Loucy (cell line): ENCODE measurements around the gene NKAP.
"Not testable (repeated sequence)": the region's sequence is repeated elsewhere in the genome, so short reads cannot be mapped to it uniquely, and the experiment has no call there.

ENCODE experiments used
- H2AFZ ChIP-seq: fragments of 200-600 bp; sonication (generic); 2 replicates; pipeline ENCODE4 v1.6.0; 2016; ENCODE audit warnings: antibody characterized with exemption, mild to moderate bottlenecking, low read length, moderate library complexity
- H3F3A ChIP-seq: fragments of 200-600 bp; 2 replicates; pipeline ENCODE4 v1.6.0; 2016; ENCODE audit warnings: antibody characterized with exemption, low read depth, mild to moderate bottlenecking
- H3K27me3 ChIP-seq: fragments of 200-600 bp; sonication (generic); 2 replicates; pipeline ENCODE4 v1.6.1; 2014; ENCODE audit warnings: low read length, mild to moderate bottlenecking; ENCODE audit not compliant: insufficient read depth, poor library complexity, severe bottlenecking
- H3K36me3 ChIP-seq: fragments of 200-600 bp; sonication (generic); 2 replicates; pipeline ENCODE4 v1.6.1; 2016; ENCODE audit warnings: low read length; ENCODE audit not compliant: insufficient read depth
- H3K4me1 ChIP-seq: fragments of 200-600 bp; sonication (generic); 2 replicates; pipeline ENCODE4 v1.5.1; 2014; ENCODE audit warnings: low read length, mild to moderate bottlenecking; ENCODE audit not compliant: insufficient read depth, poor library complexity, severe bottlenecking
- H3K4me2 ChIP-seq: fragments of 200-600 bp; sonication (generic); 2 replicates; pipeline ENCODE4 v1.6.0; 2014; ENCODE audit warnings: antibody characterized with exemption, low read length, low read depth, mild to moderate bottlenecking; ENCODE audit not compliant: poor library complexity, severe bottlenecking
- H3K4me3 ChIP-seq: fragments of 200-600 bp; sonication (generic); 2 replicates; pipeline ENCODE4 v1.5.1; 2014; ENCODE audit warnings: low read length, mild to moderate bottlenecking, mixed read lengths; ENCODE audit not compliant: poor library complexity, severe bottlenecking
- H3K79me2 ChIP-seq: fragments of 200-600 bp; sonication (generic); 2 replicates; pipeline ENCODE4 v1.6.1; 2014; ENCODE audit warnings: low read length; ENCODE audit not compliant: insufficient read depth
- H3K9ac ChIP-seq: fragments of 200-600 bp; sonication (generic); 2 replicates; pipeline ENCODE4 v1.6.0; 2014; ENCODE audit warnings: mild to moderate bottlenecking, low read depth, low read length, moderate library complexity; ENCODE audit not compliant: poor library complexity, severe bottlenecking
- H3K9me2 ChIP-seq: fragments of 200-600 bp; sonication (generic); replicated peaks from 2 replicates; pipeline ENCODE4 v1.6.1; 2016; ENCODE audit warnings: low read depth, low read length, mixed read lengths
- H3K9me3 ChIP-seq: fragments of 200-600 bp; sonication (generic); 2 replicates; pipeline ENCODE4 v1.6.1; 2014; ENCODE audit warnings: mild to moderate bottlenecking, antibody characterized with exemption, low read length, low read depth; ENCODE audit not compliant: insufficient read depth
- H4K20me1 ChIP-seq: fragments of 200-600 bp; sonication (generic); 2 replicates; pipeline ENCODE4 v1.6.0; 2014; ENCODE audit warnings: antibody characterized with exemption, low read length, mild to moderate bottlenecking; ENCODE audit not compliant: insufficient read depth, poor library complexity, severe bottlenecking
- CTCF ChIP-seq: fragments of 200-600 bp; sonication (generic); conservative IDR thresholded peaks from 2 replicates; pipeline ENCODE4 v1.5.1; 2014; ENCODE audit warnings: mild to moderate bottlenecking, antibody characterized with exemption, low read length
- EZH2phosphoT487 ChIP-seq: fragments of 200-600 bp; IDR thresholded peaks from 2 replicates; pipeline ENCODE4 v1.6.1; 2018; ENCODE audit warnings: antibody characterized with exemption, mild to moderate bottlenecking, moderate library complexity, borderline replicate concordance

Gene NKAP

GRCh38 chrX:119983494-119983893 is 39.9 kb upstream of the NKAP start:
- no peaks in the 10 kb centered on the region for H3F3A ChIP-seq
- no peak for TF ChIP-seq CTCF
- no peak for TF ChIP-seq EZH2phosphoT487
- H3K79me2 ChIP-seq: no peaks in the 10 kb centered on the region
- no peaks in the 10 kb centered on the region for H3K27me3 ChIP-seq
- H2AFZ ChIP-seq: no peak overlapping the region
- no peak overlapping the region for H3K4me3 ChIP-seq
- H3K9ac ChIP-seq: no peak overlapping the region
- H3K9me3 ChIP-seq: no peaks in the 10 kb centered on the region
- H3K9me2 ChIP-seq: no peaks in the 10 kb centered on the region
- no peak overlapping the region for H3K4me2 ChIP-seq
- no peaks in the 10 kb centered on the region for H3K4me1 ChIP-seq
- no peaks in the 10 kb centered on the region for H4K20me1 ChIP-seq
- no peaks in the 10 kb centered on the region for H3K36me3 ChIP-seq

GRCh38 chrX:119982145-119982544 is 38.6 kb upstream of the NKAP start:
- Histone ChIP-seq H3K9me2 (no peaks in the 10 kb centered on the region), H3K36me3 (no peaks in the 10 kb centered on the region), H4K20me1 (no peaks in the 10 kb centered on the region), H3K79me2 (no peaks in the 10 kb centered on the region), H3K9me3 (no peaks in the 10 kb centered on the region), H3F3A (no peaks in the 10 kb centered on the region), H3K4me1 (no peaks in the 10 kb centered on the region), H3K9ac (no peak overlapping the region), H3K27me3 (no peaks in the 10 kb centered on the region), H2AFZ (no peak overlapping the region), H3K4me2 (no peak overlapping the region), H3K4me3 (no peak overlapping the region)
- no peak for TF ChIP-seq EZH2phosphoT487
- no peak for TF ChIP-seq CTCF

- Histone ChIP-seq H3K9me3 (no peaks in the 10 kb centered on the region), H3K9ac (no peak overlapping the region), H3K79me2 (no peaks in the 10 kb centered on the region), H3K4me1 (no peaks in the 10 kb centered on the region), H4K20me1 (no peaks in the 10 kb centered on the region), H3K9me2 (no peaks in the 10 kb centered on the region), H2AFZ (no peak overlapping the region), H3K4me3 (no peak overlapping the region), H3K27me3 (no peaks in the 10 kb centered on the region), H3K4me2 (no peak overlapping the region), H3K36me3 (no peaks in the 10 kb centered on the region), H3F3A (no peaks in the 10 kb centered on the region)
- TF ChIP-seq EZH2phosphoT487: no peak
- peak; percentile 57 for TF ChIP-seq CTCF
These were observed 37.9 kb upstream of the NKAP start for GRCh38 chrX:119981286-119982070.

GRCh38 chrX:119977172-119977571 is 33.6 kb upstream of the NKAP start:
- H3K9me3 ChIP-seq, H3K79me2 ChIP-seq, H3K27me3 ChIP-seq, H3K4me1 ChIP-seq, H3K9ac ChIP-seq, H2AFZ ChIP-seq, H3K4me3 ChIP-seq, H3K4me2 ChIP-seq, H3K9me2 ChIP-seq, H3K36me3 ChIP-seq, H4K20me1 ChIP-seq, H3F3A ChIP-seq: not testable (repeated sequence)
